ENCODE measurements around the gene SLC35D1. TPM values are rescaled to one million over a fixed set of nuclear protein-coding genes. Genes with fewer than 3 reads are reported as not detected.

The SLC35D1 gene
- total and polyA plus RNA-seq, 4 experiments from 2014 or later: 2.1 to 17.7 (median 10.2) TPM

DNA sequence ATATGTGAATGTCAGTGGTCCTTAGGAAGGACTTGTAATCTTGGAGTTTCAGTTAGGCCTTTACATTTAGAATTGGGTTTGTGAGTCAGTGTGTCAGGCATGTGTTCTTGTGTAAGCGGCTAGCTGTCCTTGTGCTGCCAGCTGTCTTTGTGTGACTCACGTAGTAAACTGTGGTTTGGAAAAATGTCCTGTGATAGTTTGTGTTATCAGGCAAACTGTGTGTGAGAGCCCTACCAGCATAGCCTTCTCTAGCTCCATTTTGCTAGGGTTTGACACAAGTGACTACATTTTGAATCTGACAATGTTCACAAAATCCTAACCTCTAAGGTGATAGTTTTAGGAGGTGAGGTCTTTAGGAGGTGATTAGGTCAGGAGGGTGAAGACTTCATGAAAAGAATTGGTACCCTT, 6.9 kb upstream of the SLC35D1 start:
- ChIA-PET POLR2A (ENCODE audit: partially characterized antibody) (no interaction called here), CTCF (ENCODE audit: partially characterized antibody) (no interaction called here)
- no peak overlapping the region for H3K27ac ChIP-seq (ENCODE audit: low read depth, low read length)
- no peaks in the 10 kb centered on the region for H3K9me3 ChIP-seq (ENCODE audit: control insufficient read depth in 1 of 2, low read length in 2 of 2)
- Mint-ChIP-seq H3K4me1 (no peaks in the 10 kb centered on the region), H3K4me3 (no peak overlapping the region), H3K27me3 (peaks cover 9 to 14% of the 10 kb centered on the region in 2 donors), H3K36me3 (no peaks in the 10 kb centered on the region), H3K27ac (no peak overlapping the region), H3K9me3 (no peaks in the 10 kb centered on the region)
- no peaks in the 10 kb centered on the region for H3K27me3 ChIP-seq (ENCODE audit: insufficient read depth, low read length)
- intact Hi-C loops (cut with micrococcal nuclease): no loop called here
- no peak for DNase-seq
- no peaks in the 10 kb centered on the region for H3K4me1 ChIP-seq (ENCODE audit: insufficient read depth, low read length)
- H3K4me3 ChIP-seq (ENCODE audit: low read length in 2 of 2): no peak overlapping the region
- H3K36me3 ChIP-seq (ENCODE audit: insufficient read depth, low read length): no peaks in the 10 kb centered on the region

DNA sequence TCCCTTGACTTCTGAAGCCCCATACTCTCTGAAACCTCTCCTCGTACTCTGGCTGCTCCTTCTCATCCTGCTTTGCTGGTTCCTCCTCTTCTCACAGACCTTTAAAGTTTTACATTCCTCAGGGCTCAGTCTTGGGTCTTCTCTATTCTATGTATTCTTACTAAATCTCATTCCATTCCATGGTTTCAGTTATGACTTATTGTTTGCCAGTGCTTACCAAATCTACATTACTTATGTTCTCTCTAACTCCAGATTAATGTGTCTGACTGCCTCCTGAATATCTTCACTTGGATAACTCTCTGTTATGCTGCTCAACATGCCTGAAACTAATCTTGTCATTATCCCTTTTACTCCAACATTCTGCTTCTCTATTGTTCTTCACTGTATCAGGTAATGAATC, 5.4 kb upstream of the SLC35D1 start:
- Histone ChIP-seq H3K36me3 (ENCODE audit: insufficient read depth, low read length) (no peaks in the 10 kb centered on the region), H3K9me3 (ENCODE audit: control insufficient read depth in 1 of 2, low read length in 2 of 2) (no peaks in the 10 kb centered on the region), H3K4me1 (ENCODE audit: insufficient read depth, low read length) (no peaks in the 10 kb centered on the region), H3K27ac (ENCODE audit: low read depth, low read length) (no peak overlapping the region), H3K4me3 (ENCODE audit: low read length in 2 of 2) (no peak overlapping the region), H3K27me3 (ENCODE audit: insufficient read depth, low read length) (no peaks in the 10 kb centered on the region)
- H3K4me1 Mint-ChIP-seq: peaks cover 4 to 9% (median 6%) of the 10 kb centered on the region in 4 donors
- no peaks in the 10 kb centered on the region for H3K9me3 Mint-ChIP-seq
- POLR2A ChIA-PET (ENCODE audit: partially characterized antibody): no interaction called here
- no peak for DNase-seq
- H3K27me3 Mint-ChIP-seq: peaks cover 6 to 7% of the 10 kb centered on the region in 2 donors
- H3K27ac Mint-ChIP-seq: no peak overlapping the region
- H3K4me3 Mint-ChIP-seq: no peak overlapping the region
- CTCF ChIA-PET (ENCODE audit: partially characterized antibody): interaction anchor here (1.0 kb wide), 1 partner anchor 68 kb away, joined by 3 read pairs; no protein-coding TSS in a partner anchor
- H3K36me3 Mint-ChIP-seq: peaks cover 0 to 2% of the 10 kb centered on the region in 2 donors
- intact Hi-C loops (cut with micrococcal nuclease): no loop called here

DNA sequence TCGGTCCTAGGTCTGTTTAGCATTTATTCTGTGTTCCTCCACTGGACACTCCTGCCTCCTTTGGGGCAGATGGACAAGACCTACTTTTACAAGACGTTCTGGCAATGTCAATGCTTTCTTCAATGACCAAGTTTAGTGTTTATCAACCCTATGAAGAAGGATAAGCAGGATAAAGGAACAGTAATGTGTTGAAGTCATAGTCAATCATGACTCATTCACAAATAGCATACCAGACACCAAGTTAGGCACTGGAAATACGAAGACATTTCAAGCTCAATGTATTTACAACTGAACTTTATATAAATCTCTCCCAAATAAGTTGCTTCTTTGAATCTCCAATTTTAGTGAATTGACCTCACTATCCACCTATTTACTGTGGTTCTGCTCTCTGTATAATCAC, 4.8 kb upstream of the SLC35D1 start:
- intact Hi-C loops (cut with micrococcal nuclease): no loop called here

DNA sequence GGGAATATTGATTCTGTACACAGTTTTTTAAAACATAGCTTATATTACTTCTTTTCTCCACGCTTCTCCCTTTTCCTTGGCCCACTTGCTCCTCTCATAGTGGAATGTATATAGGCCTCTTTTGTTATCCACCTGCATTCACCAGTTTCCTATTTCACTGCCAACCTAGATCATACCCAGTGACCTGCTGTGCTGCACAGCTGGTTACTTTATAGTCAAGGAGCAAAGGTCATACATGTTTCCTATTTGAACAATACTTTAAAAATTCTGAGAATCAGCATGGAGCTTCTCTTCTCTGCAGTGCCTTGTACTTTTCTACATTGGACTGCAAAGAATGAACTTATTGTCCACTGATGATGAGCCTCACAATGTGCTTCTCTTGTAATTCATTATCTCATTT, 4.3 kb upstream of the SLC35D1 start:
- intact Hi-C loops (cut with micrococcal nuclease): no loop called here
- H3K36me3 ChIP-seq (ENCODE audit: insufficient read depth, low read length): no peaks in the 10 kb centered on the region
- no peaks in the 10 kb centered on the region for H3K9me3 Mint-ChIP-seq
- ChIA-PET POLR2A (ENCODE audit: partially characterized antibody) (no interaction called here), CTCF (ENCODE audit: partially characterized antibody) (interaction anchor here (1.0 kb wide), 1 partner anchor 70 kb away, joined by 3 read pairs; no protein-coding TSS in a partner anchor)
- peaks cover 2 to 4% of the 10 kb centered on the region in 2 donors for H3K27me3 Mint-ChIP-seq
- no peak for DNase-seq
- peaks cover 0 to 4% of the 10 kb centered on the region in 2 donors for H3K36me3 Mint-ChIP-seq
- H3K27ac ChIP-seq (ENCODE audit: low read depth, low read length): no peak overlapping the region
- H3K4me1 Mint-ChIP-seq: peaks cover 5 to 13% (median 8%) of the 10 kb centered on the region in 4 donors
- no peaks in the 10 kb centered on the region for H3K27me3 ChIP-seq (ENCODE audit: insufficient read depth, low read length)
- H3K4me1 ChIP-seq (ENCODE audit: insufficient read depth, low read length): no peaks in the 10 kb centered on the region
- no peak overlapping the region for H3K4me3 ChIP-seq (ENCODE audit: low read length in 2 of 2)
- no peak overlapping the region for H3K27ac Mint-ChIP-seq
- H3K9me3 ChIP-seq (ENCODE audit: control insufficient read depth in 1 of 2, low read length in 2 of 2): no peaks in the 10 kb centered on the region
- H3K4me3 Mint-ChIP-seq: no peak overlapping the region

More for the DNA sequence above, 4.8 kb upstream of the SLC35D1 start:
- DNase-seq: no peak
- POLR2A ChIA-PET (ENCODE audit: partially characterized antibody): no interaction called here
- Histone ChIP-seq H3K27me3 (ENCODE audit: insufficient read depth, low read length) (no peaks in the 10 kb centered on the region), H3K4me1 (ENCODE audit: insufficient read depth, low read length) (no peaks in the 10 kb centered on the region), H3K9me3 (ENCODE audit: control insufficient read depth in 1 of 2, low read length in 2 of 2) (no peaks in the 10 kb centered on the region), H3K36me3 (ENCODE audit: insufficient read depth, low read length) (no peaks in the 10 kb centered on the region), H3K27ac (ENCODE audit: low read depth, low read length) (no peak overlapping the region), H3K4me3 (ENCODE audit: low read length in 2 of 2) (no peak overlapping the region)
- Mint-ChIP-seq H3K27me3 (peaks cover 2 to 4% of the 10 kb centered on the region in 2 donors), H3K36me3 (peaks cover 0 to 3% of the 10 kb centered on the region in 2 donors), H3K27ac (no peak overlapping the region), H3K4me1 (peaks cover 5 to 12% (median 8%) of the 10 kb centered on the region in 4 donors), H3K9me3 (no peaks in the 10 kb centered on the region), H3K4me3 (no peak overlapping the region)
- CTCF ChIA-PET (ENCODE audit: partially characterized antibody): interaction anchor here (1.0 kb wide), 1 partner anchor 69 kb away, joined by 3 read pairs; no protein-coding TSS in a partner anchor

DNA sequence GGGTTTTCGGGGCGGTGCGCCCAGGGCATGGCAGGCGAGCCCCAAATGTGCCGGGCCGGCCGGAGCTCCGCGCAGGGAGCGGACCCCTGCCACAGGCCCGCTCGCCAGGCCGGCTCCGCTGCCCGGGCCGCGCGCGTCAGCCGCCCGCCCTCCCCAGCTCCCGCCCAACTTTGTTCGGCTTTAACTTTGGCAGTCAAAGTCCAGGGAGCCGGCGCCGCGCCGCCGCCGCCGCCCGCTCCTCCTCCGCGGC, 488 bp downstream of the SLC35D1 start:
- Histone ChIP-seq H3K9me3 (ENCODE audit: control insufficient read depth in 1 of 2, low read length in 2 of 2) (no peaks in the 10 kb centered on the region), H3K36me3 (ENCODE audit: insufficient read depth, low read length) (peaks cover 7% of the 10 kb centered on the region), H3K4me3 (ENCODE audit: low read length in 2 of 2) (peak overlapping the region; percentile 73 to 88), H3K27ac (ENCODE audit: low read depth, low read length) (peak overlapping the region; percentile 91), H3K4me1 (ENCODE audit: insufficient read depth, low read length) (peaks cover 25% of the 10 kb centered on the region), H3K27me3 (ENCODE audit: insufficient read depth, low read length) (no peaks in the 10 kb centered on the region)
- Mint-ChIP-seq H3K9me3 (no peaks in the 10 kb centered on the region), H3K4me3 (peak overlapping the region; percentile 93 to 96 (median 95)), H3K27me3 (no peaks in the 10 kb centered on the region), H3K4me1 (peaks cover 21 to 38% (median 28%) of the 10 kb centered on the region in 4 donors), H3K27ac (peak overlapping the region in 6 of 7 donors; percentile 66 to 98 (median 97)), H3K36me3 (peaks cover 11 to 32% of the 10 kb centered on the region in 2 donors)
- intact Hi-C loops (cut with micrococcal nuclease): loop anchor here (1.0 to 5.0 kb wide), 6 partner anchors 56 to 377 kb away; partner anchors contain the start of genes DNAI4, MIER1 and SERBP1
- DNase-seq: peak in 4 of 5 donors; percentile 41 to 57 (median 54)
- ChIA-PET CTCF (ENCODE audit: partially characterized antibody) (interaction anchor here (1.4 to 1.6 kb wide), 3 partner anchors 58 to 96 kb away, joined by 4 to 6 read pairs (median 5); no protein-coding TSS in a partner anchor), POLR2A (ENCODE audit: partially characterized antibody) (interaction anchor here (0.6 to 2.9 kb wide), 23 partner anchors 8 to 631 kb away, joined by 3 to 22 read pairs (median 4); partner anchors contain the start of genes DNAI4, GADD45A, MIER1 and SERBP1)

DNA sequence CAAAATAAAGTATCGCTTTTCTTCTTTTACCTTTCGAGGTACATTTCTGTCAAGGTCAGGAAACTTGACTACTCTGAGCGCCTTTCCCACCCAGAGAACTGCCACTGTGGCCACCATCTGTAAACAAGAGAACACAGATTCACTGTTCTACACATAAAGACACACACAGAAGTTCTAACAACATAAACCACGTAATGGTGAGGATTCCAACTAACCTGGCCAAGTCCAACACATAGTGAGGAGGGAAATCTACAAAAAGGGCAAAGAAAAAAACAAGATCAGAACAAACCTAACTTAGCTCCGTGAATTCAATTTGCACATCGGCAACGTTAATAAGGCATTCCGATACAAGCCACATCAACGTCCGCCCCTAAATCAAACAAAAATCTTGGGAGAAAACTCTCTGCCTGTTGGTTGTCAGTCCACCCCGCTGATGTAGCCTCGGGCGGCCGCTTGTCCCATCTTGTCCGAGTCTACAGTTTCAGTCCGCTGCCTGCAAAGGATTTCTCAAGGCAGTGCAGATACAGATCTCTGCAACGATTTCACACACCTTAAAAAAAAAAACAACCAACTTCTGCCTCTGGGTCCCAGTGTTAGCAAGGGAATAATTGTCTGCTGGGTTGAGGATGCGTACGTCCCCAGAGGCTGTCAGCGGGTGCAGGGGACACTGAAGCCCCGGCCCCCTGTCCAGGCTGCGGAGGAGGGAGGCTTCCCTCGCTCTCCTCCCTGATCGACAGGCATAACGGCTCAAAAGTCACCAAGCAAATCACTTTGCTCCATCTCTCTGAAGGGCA, 1.0 kb downstream of the SLC35D1 start:
- H3K9me3 Mint-ChIP-seq: no peaks in the 10 kb centered on the region
- Histone ChIP-seq H3K27me3 (ENCODE audit: insufficient read depth, low read length) (no peaks in the 10 kb centered on the region), H3K9me3 (ENCODE audit: control insufficient read depth in 1 of 2, low read length in 2 of 2) (no peaks in the 10 kb centered on the region), H3K36me3 (ENCODE audit: insufficient read depth, low read length) (peaks cover 11% of the 10 kb centered on the region), H3K27ac (ENCODE audit: low read depth, low read length) (peak overlapping the region; percentile 91), H3K4me1 (ENCODE audit: insufficient read depth, low read length) (peaks cover 25% of the 10 kb centered on the region), H3K4me3 (ENCODE audit: low read length in 2 of 2) (peak overlapping the region; percentile 73 to 88)
- H3K4me3 Mint-ChIP-seq: peak overlapping the region; percentile 84 to 93 (median 89)
- peaks cover 15 to 37% of the 10 kb centered on the region in 2 donors for H3K36me3 Mint-ChIP-seq
- ChIA-PET POLR2A (ENCODE audit: partially characterized antibody) (interaction anchor here (0.6 to 2.9 kb wide), 20 partner anchors 8 to 632 kb away, joined by 3 to 22 read pairs (median 4); partner anchors contain the start of genes DNAI4, GADD45A, MIER1 and SERBP1), CTCF (ENCODE audit: partially characterized antibody) (interaction anchor here (1.4 to 1.6 kb wide), 4 partner anchors 57 to 97 kb away, joined by 4 to 6 read pairs (median 4); no protein-coding TSS in a partner anchor)
- peak in 2 of 5 donors; percentile 1 to 52 for DNase-seq
- peak overlapping the region; percentile 66 to 97 (median 88) for H3K27ac Mint-ChIP-seq
- intact Hi-C loops (cut with micrococcal nuclease): loop anchor here (1.0 to 5.0 kb wide), 6 partner anchors 56 to 377 kb away; partner anchors contain the start of genes DNAI4, MIER1 and SERBP1
- H3K4me1 Mint-ChIP-seq: peaks cover 21 to 38% (median 28%) of the 10 kb centered on the region in 4 donors
- no peaks in the 10 kb centered on the region for H3K27me3 Mint-ChIP-seq

DNA sequence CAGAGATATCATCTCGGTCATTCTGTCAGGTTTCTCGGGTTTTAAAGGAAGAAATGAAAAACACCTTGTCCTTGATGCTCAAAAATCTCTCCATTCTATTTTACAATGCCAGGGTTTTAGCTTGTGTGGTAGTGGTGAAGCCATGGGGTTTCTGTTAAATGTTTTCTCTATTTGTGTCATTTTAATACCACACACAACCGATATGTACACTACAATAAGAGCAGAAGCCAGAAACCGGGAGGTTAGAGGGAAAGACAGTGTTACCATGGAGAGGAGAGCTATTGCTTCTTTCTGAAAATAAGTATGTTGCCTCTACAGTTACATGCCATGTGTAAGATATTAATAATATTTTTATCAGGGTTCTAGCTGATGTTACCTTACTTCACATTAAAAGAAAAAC, 2.8 kb downstream of the SLC35D1 start:
- Mint-ChIP-seq H3K4me1 (peaks cover 21 to 38% (median 29%) of the 10 kb centered on the region in 4 donors), H3K27me3 (no peaks in the 10 kb centered on the region), H3K36me3 (peaks cover 24 to 53% of the 10 kb centered on the region in 2 donors), H3K4me3 (peak overlapping the region in 3 of 8 donors; percentile 10 to 40 (median 27)), H3K27ac (peak overlapping the region in 2 of 7 donors; percentile 11 to 12), H3K9me3 (no peaks in the 10 kb centered on the region)
- ChIA-PET CTCF (ENCODE audit: partially characterized antibody) (no interaction called here), POLR2A (ENCODE audit: partially characterized antibody) (no interaction called here)
- no peak for DNase-seq
- peaks cover 25% of the 10 kb centered on the region for H3K4me1 ChIP-seq (ENCODE audit: insufficient read depth, low read length)
- H3K9me3 ChIP-seq (ENCODE audit: control insufficient read depth in 1 of 2, low read length in 2 of 2): no peaks in the 10 kb centered on the region
- H3K27me3 ChIP-seq (ENCODE audit: insufficient read depth, low read length): no peaks in the 10 kb centered on the region
- H3K36me3 ChIP-seq (ENCODE audit: insufficient read depth, low read length): peaks cover 18% of the 10 kb centered on the region
- intact Hi-C loops (cut with micrococcal nuclease): loop anchor here (5.0 kb wide), 2 partner anchors 54 to 284 kb away; no protein-coding TSS in a partner anchor
- no peak overlapping the region for H3K4me3 ChIP-seq (ENCODE audit: low read length in 2 of 2)
- no peak overlapping the region for H3K27ac ChIP-seq (ENCODE audit: low read depth, low read length)
